Prostate gland (tissue), 2 donors: Measurements from ENCODE around the gene ZNF219. TPM values are rescaled to one million over a fixed set of nuclear protein-coding genes. Genes with fewer than 3 reads are reported as not detected.

ENCODE experiments used
- DNase-seq: peaks from one replicate; pipeline ENCODE4 v3.0.0-alpha.2; 2019; ENCODE audit warnings: low spot score
- H3K27ac ChIP-seq, 2 donors: fragments of 200-600 bp; sonication (generic); 2 replicates each; pipeline ENCODE4 v1.5.1; 2017 to 2019
- H3K27me3 ChIP-seq: fragments of 200-600 bp; sonication (generic); replicated peaks from 2 replicates; pipeline ENCODE4 v1.5.1; 2019; ENCODE audit not compliant: insufficient read depth
- H3K36me3 ChIP-seq, 2 donors: fragments of 200-600 bp; sonication (generic); 1 replicate in 1 of 2; 2 replicates in 1 of 2; pipeline versions ENCODE4 v1.5.1 to v1.8.1; 2017 to 2019
- H3K4me1 ChIP-seq: fragments of 200-600 bp; sonication (generic); replicated peaks from 2 replicates; pipeline ENCODE4 v1.5.1; 2019
- H3K4me3 ChIP-seq, 2 donors: fragments of 200-600 bp; sonication (generic); 2 replicates each; pipeline ENCODE4 v1.5.1; 2017 to 2019
- H3K9me3 ChIP-seq: fragments of 200-600 bp; sonication (generic); 2 replicates; pipeline ENCODE4 v1.5.1; 2017
- CTCF ChIP-seq, 4 experiments: fragments of 200-600 bp in 2 of 4; fragments of 450-650 bp in 2 of 4; sonication (generic) in 2 of 4; IDR thresholded peaks; 1 replicate in 3 of 4; 2 replicates in 1 of 4; pipeline ENCODE4 v1.5.1; 2016 to 2019; ENCODE audit warnings: antibody characterized with exemption in 4 of 4, mild to moderate bottlenecking in 2 of 4, moderate library complexity in 2 of 4
- POLR2A ChIP-seq: fragments of 450-650 bp; IDR thresholded peaks from one replicate; pipeline ENCODE4 v1.6.1; 2016; ENCODE audit warnings: antibody characterized with exemption, mild to moderate bottlenecking
- POLR2AphosphoS5 ChIP-seq: sonication (generic); formaldehyde crosslinking; IDR thresholded peaks from one replicate; pipeline ENCODE4 v1.6.1; 2017; ENCODE audit warnings: antibody characterized with exemption
- WGBS: methylation state at CpG from one replicate; pipeline ENCODE4 v1.1.5; 2018; 5-methylcytosine and 5-hydroxymethylcytosine counted together
- intact Hi-C: fragments of 100-400 bp; cut with DNase I; formaldehyde crosslinking; loops from one replicate; pipeline ENCODE4 v1.14.2; 2022
- total RNA-seq, 2 donors: library from RNA; depleted of rRNA; stranded (reverse); fragments of >200 nt; gene quantifications; one replicate each; pipeline ENCODE4 v1.1.0, GENCODE V29; 2016

The ZNF219 gene
- total RNA-seq, 2 donors from 2014 or later: 56.8 to 89.8 TPM

GRCh38 chr14:21056520-21057163 is 41.8 kb downstream of the ZNF219 start:
- H3K36me3 ChIP-seq: no peaks in the 10 kb centered on the region
- H3K4me3 ChIP-seq: no peak overlapping the region
- no peaks in the 10 kb centered on the region for H3K4me1 ChIP-seq
- TF ChIP-seq POLR2A (no peak), CTCF (IDR thresholded peaks at IDR 0.05) (no peak), POLR2AphosphoS5 (no peak)
- no peak overlapping the region for H3K27ac ChIP-seq
- intact Hi-C loops: no loop called here
- no peak for DNase-seq
- no peaks in the 10 kb centered on the region for H3K9me3 ChIP-seq
- no peaks in the 10 kb centered on the region for H3K27me3 ChIP-seq
- WGBS: 88% methylated on average over 10 of the region's 10 CpGs

DNA sequence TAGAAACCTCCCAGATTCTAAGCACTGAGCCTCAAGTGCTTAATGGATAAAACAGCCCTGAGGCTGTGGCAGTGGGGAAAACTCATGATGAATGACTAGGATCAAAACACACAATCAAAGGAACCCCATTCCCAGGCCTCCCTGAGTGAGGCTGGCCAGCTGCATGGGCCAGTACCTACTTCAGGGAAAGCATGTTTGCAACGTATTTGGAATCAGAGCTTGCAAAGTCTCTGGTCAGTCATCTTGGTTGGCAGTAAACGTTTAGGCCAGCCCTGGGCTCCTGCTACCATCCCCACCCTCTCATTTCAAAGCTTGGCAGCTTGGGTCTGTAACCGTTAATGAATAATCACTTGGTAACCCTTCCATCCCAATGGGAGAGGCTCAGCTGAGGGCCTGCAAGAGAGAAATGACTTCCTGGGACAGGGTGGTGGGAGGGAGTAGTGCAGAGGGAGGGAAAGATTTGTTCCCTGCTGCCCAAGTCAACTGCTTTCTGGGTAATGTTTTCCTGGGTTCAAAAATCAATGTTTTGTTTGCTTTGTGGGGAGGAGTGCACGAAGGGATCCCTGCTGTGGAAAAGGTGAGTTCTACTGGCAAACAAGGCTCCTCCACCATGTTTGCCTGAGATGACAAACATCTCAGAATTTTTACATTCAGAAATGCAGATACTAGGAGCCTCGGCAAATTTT is 42.9 kb downstream of the ZNF219 start:
- TF ChIP-seq POLR2AphosphoS5 (no peak), POLR2A (no peak), CTCF (IDR thresholded peaks at IDR 0.05) (no peak)
- WGBS: 69% methylated on average over 5 of the region's 5 CpGs
- no peaks in the 10 kb centered on the region for H3K9me3 ChIP-seq
- no peak overlapping the region for H3K27ac ChIP-seq
- intact Hi-C loops: no loop called here
- no peaks in the 10 kb centered on the region for H3K27me3 ChIP-seq
- no peaks in the 10 kb centered on the region for H3K4me1 ChIP-seq
- H3K36me3 ChIP-seq: no peaks in the 10 kb centered on the region
- no peak for DNase-seq
- H3K4me3 ChIP-seq: no peak overlapping the region

DNA sequence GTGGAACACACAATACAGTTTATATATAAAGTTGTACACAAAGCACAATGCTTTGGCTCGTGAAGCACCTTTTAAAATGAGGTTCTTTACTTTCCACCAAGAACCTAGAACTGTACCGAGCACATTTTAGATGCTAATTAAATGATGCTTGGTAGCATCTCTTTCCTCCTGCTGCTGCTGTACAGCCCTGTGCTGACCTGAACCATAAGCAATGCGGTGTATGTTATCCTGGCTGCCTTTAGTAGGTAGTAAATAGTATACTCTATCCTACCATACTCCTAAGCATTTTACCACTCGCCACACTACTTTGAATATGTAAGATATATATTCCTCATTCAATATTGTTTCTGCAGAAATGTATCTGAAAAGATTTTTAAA is 43.7 kb downstream of the ZNF219 start:
- Histone ChIP-seq H3K9me3 (no peaks in the 10 kb centered on the region), H3K27me3 (no peaks in the 10 kb centered on the region), H3K36me3 (no peaks in the 10 kb centered on the region), H3K4me3 (no peak overlapping the region), H3K27ac (no peak overlapping the region), H3K4me1 (no peaks in the 10 kb centered on the region)
- TF ChIP-seq POLR2A (no peak), POLR2AphosphoS5 (no peak), CTCF (IDR thresholded peaks at IDR 0.05) (no peak)
- 80% methylated on average over 4 of the region's 4 CpGs for WGBS
- intact Hi-C loops: no loop called here
- no peak for DNase-seq

- H3K36me3 ChIP-seq: no peaks in the 10 kb centered on the region
- H3K4me3 ChIP-seq: no peak overlapping the region
- TF ChIP-seq CTCF (IDR thresholded peaks at IDR 0.05) (no peak), POLR2AphosphoS5 (no peak), POLR2A (no peak)
- H3K27ac ChIP-seq: no peak overlapping the region
- intact Hi-C loops: no loop called here
- H3K9me3 ChIP-seq: no peaks in the 10 kb centered on the region
- DNase-seq: no peak
- no peaks in the 10 kb centered on the region for H3K4me1 ChIP-seq
- no peaks in the 10 kb centered on the region for H3K27me3 ChIP-seq
- WGBS: 82% methylated on average over 3 of the region's 3 CpGs
These were observed 44.2 kb downstream of the ZNF219 start for GRCh38 chr14:21054123-21054767.
